Mesenchymal stem cell (in vitro differentiated cells and primary cell): ENCODE data around the gene CSNK1D.

Source experiments
- DNase-seq: peaks from one replicate; pipeline ENCODE4 v3.0.0-alpha.2; 2013
- H2AFZ ChIP-seq: one replicate; pipeline ENCODE4 v1.6.1; 2013; ENCODE audit warnings: low read depth, mild to moderate bottlenecking, control low read depth, inconsistent platforms, low read length, moderate library complexity
- H2AK5ac ChIP-seq: 2 replicates; pipeline ENCODE4 v1.6.1; 2013; ENCODE audit warnings: low read length, moderate library complexity, mild to moderate bottlenecking, inconsistent platforms; ENCODE audit not compliant: severe bottlenecking
- H2BK120ac ChIP-seq: one replicate; pipeline ENCODE4 v1.6.1; 2013; ENCODE audit warnings: low read depth, mild to moderate bottlenecking, inconsistent platforms, low read length, moderate library complexity
- H2BK12ac ChIP-seq, 2 experiments: one replicate each; pipeline ENCODE4 v1.6.1; 2013; ENCODE audit warnings: inconsistent platforms in 2 of 2, low read length in 2 of 2, mild to moderate bottlenecking in 2 of 2, moderate library complexity in 2 of 2, control low read depth in 1 of 2
- H2BK15ac ChIP-seq: one replicate; pipeline ENCODE4 v1.6.1; 2013; ENCODE audit warnings: mild to moderate bottlenecking, low read depth, inconsistent platforms; ENCODE audit not compliant: poor library complexity, severe bottlenecking
- H2BK5ac ChIP-seq: 2 replicates; pipeline ENCODE4 v1.6.1; 2013; ENCODE audit warnings: low read depth, mild to moderate bottlenecking, low read length, control low read depth, inconsistent platforms; ENCODE audit not compliant: poor library complexity, severe bottlenecking
- H3K14ac ChIP-seq, 2 experiments: one replicate each; pipeline ENCODE4 v1.6.1; 2013; ENCODE audit warnings: inconsistent platforms in 2 of 2, low read length in 2 of 2, control low read depth in 1 of 2, mild to moderate bottlenecking in 1 of 2, moderate library complexity in 1 of 2
- H3K18ac ChIP-seq, 2 experiments: one replicate each; pipeline ENCODE4 v1.6.1; 2013; ENCODE audit warnings: inconsistent platforms in 2 of 2, low read length in 2 of 2, control low read depth in 1 of 2, low read depth in 1 of 2, mild to moderate bottlenecking in 1 of 2
- H3K23ac ChIP-seq, 2 experiments: one replicate each; pipeline ENCODE4 v1.6.1; 2013; ENCODE audit warnings: inconsistent platforms in 2 of 2, low read length in 2 of 2, mild to moderate bottlenecking in 2 of 2, moderate library complexity in 2 of 2, control low read depth in 1 of 2
- H3K27ac ChIP-seq: 2 replicates; pipeline ENCODE4 v1.5.1; 2013; ENCODE audit warnings: mild to moderate bottlenecking, moderate library complexity, low read length, control low read depth, inconsistent platforms; ENCODE audit not compliant: poor library complexity, severe bottlenecking
- H3K27me3 ChIP-seq, 2 experiments: 2 replicates each; pipeline versions ENCODE4 v1.6.1 to v1.7.0; 2013; ENCODE audit warnings: low read length in 2 of 2, mild to moderate bottlenecking in 2 of 2, moderate library complexity in 2 of 2, control low read depth in 1 of 2, inconsistent platforms in 1 of 2; ENCODE audit not compliant: control insufficient read depth in 1 of 2, insufficient read depth in 1 of 2
- H3K36me3 ChIP-seq, 2 experiments: 2 replicates each; pipeline versions ENCODE4 v1.6.1 to v1.7.0; 2013; ENCODE audit warnings: low read length in 2 of 2, control low read depth in 1 of 2, inconsistent platforms in 1 of 2, low read depth in 1 of 2, mild to moderate bottlenecking in 1 of 2; ENCODE audit not compliant: insufficient read depth in 2 of 2, control insufficient read depth in 1 of 2
- H3K4ac ChIP-seq, 2 experiments: one replicate each; pipeline ENCODE4 v1.6.1; 2013; ENCODE audit warnings: inconsistent platforms in 2 of 2, low read length in 2 of 2, mild to moderate bottlenecking in 2 of 2, moderate library complexity in 2 of 2, control low read depth in 1 of 2, low read depth in 1 of 2
- H3K4me1 ChIP-seq: 2 replicates; pipeline ENCODE4 v1.6.1; 2013; ENCODE audit warnings: low read depth, low read length, control low read depth; ENCODE audit not compliant: control insufficient read depth, insufficient read depth
- H3K4me2 ChIP-seq: 2 replicates; pipeline ENCODE4 v1.6.1; 2013; ENCODE audit warnings: low read length, mild to moderate bottlenecking, inconsistent platforms; ENCODE audit not compliant: poor library complexity, severe bottlenecking
- H3K4me3 ChIP-seq, 2 experiments: 2 replicates each; pipeline versions ENCODE4 v1.5.1 to v1.7.0; 2013; ENCODE audit warnings: low read length in 2 of 2, mild to moderate bottlenecking in 2 of 2, control low read depth in 1 of 2, low read depth in 1 of 2; ENCODE audit not compliant: insufficient read depth in 1 of 2
- H3K79me1 ChIP-seq: replicated peaks from 2 replicates; pipeline ENCODE4 v1.6.1; 2013; ENCODE audit warnings: mild to moderate bottlenecking, control low read depth, low read length, inconsistent platforms; ENCODE audit not compliant: poor library complexity, severe bottlenecking
- H3K9ac ChIP-seq: 2 replicates; pipeline ENCODE4 v1.7.0; 2013; ENCODE audit warnings: mild to moderate bottlenecking, low read length, moderate library complexity
- H3K9me3 ChIP-seq: 2 replicates; pipeline ENCODE4 v1.7.0; 2013; ENCODE audit warnings: mild to moderate bottlenecking, low read length; ENCODE audit not compliant: control insufficient read depth
- H4K8ac ChIP-seq: one replicate; pipeline ENCODE4 v1.6.1; 2013; ENCODE audit warnings: inconsistent platforms, mild to moderate bottlenecking, low read length, moderate library complexity
- H4K91ac ChIP-seq: one replicate; pipeline ENCODE4 v1.6.1; 2013; ENCODE audit warnings: mild to moderate bottlenecking, low read length, inconsistent platforms
- WGBS: methylation state at CpG from one replicate; pipeline ENCODE4 v1.1.7; 2013; ENCODE audit warnings: mixed read lengths; 5-methylcytosine and 5-hydroxymethylcytosine counted together

Gene CSNK1D

GRCh38 chr17:82218349-82219075 is 55.0 kb downstream of the CSNK1D start:
- Histone ChIP-seq H2BK120ac (peak overlapping the region; percentile 97), H3K9me3 (no peaks in the 10 kb centered on the region), H3K27me3 (no peaks in the 10 kb centered on the region), H2BK5ac (peak overlapping the region; percentile 24), H2AK5ac (peak overlapping the region; percentile 95), H3K4me2 (no peak overlapping the region), H4K8ac (peak overlapping the region; percentile 92), H2BK15ac (peak overlapping the region; percentile 66), H3K4me3 (no peak overlapping the region), H2BK12ac (peak overlapping the region; percentile 95 to 100), H4K91ac (peak overlapping the region; percentile 91), H3K4ac (peak overlapping the region; percentile 69 to 100), H3K79me1 (peaks cover 8% of the 10 kb centered on the region), H2AFZ (no peak overlapping the region), H3K14ac (peak overlapping the region in 1 of 2 experiments; percentile 87), H3K9ac (no peak overlapping the region), H3K18ac (peak overlapping the region; percentile 90), H3K36me3 (peaks cover 0 to 2% of the 10 kb centered on the region in 2 experiments), H3K4me1 (peaks cover 52% of the 10 kb centered on the region), H3K23ac (no peak overlapping the region), H3K27ac (no peak overlapping the region)
- whole genome bisulfite sequencing = 95% methylated on average over 32 of the region's 32 CpGs
- no peak for DNase-seq

GRCh38 chr17:82217530-82218204 is 55.8 kb downstream of the CSNK1D start:
- H3K9ac ChIP-seq = peak overlapping the region; percentile 62
- H3K4ac ChIP-seq = peak overlapping the region; percentile 89 to 100
- peak overlapping the region; percentile 49 for H2BK5ac ChIP-seq
- peak overlapping the region in 1 of 2 experiments; percentile 98 for H3K14ac ChIP-seq
- peak overlapping the region; percentile 61 for H3K27ac ChIP-seq
- peak overlapping the region; percentile 97 to 100 for H3K18ac ChIP-seq
- H3K23ac ChIP-seq = peak overlapping the region; percentile 9 to 16
- peak overlapping the region; percentile 93 for H2AK5ac ChIP-seq
- peaks cover 0 to 2% of the 10 kb centered on the region in 2 experiments for H3K36me3 ChIP-seq
- peak overlapping the region; percentile 100 for H2BK15ac ChIP-seq
- peak overlapping the region; percentile 100 for H4K91ac ChIP-seq
- H2AFZ ChIP-seq = no peak overlapping the region
- H4K8ac ChIP-seq = peak overlapping the region; percentile 100
- H3K27me3 ChIP-seq = no peaks in the 10 kb centered on the region
- peak; percentile 94 for DNase-seq
- peak overlapping the region; percentile 4 for H3K4me2 ChIP-seq
- 15% methylated on average over 20 of the region's 21 CpGs for WGBS
- peak overlapping the region; percentile 99 to 100 for H2BK12ac ChIP-seq
- peaks cover 9% of the 10 kb centered on the region for H3K79me1 ChIP-seq
- H3K4me1 ChIP-seq = peaks cover 54% of the 10 kb centered on the region
- no peaks in the 10 kb centered on the region for H3K9me3 ChIP-seq
- H2BK120ac ChIP-seq = peak overlapping the region; percentile 100
- H3K4me3 ChIP-seq = peak overlapping the region in 1 of 2 experiments; percentile 13

- Histone ChIP-seq H3K36me3 (peaks cover 0 to 2% of the 10 kb centered on the region in 2 experiments), H3K79me1 (peaks cover 9% of the 10 kb centered on the region), H2BK12ac (peak overlapping the region; percentile 99 to 100), H2AK5ac (peak overlapping the region; percentile 93), H3K27ac (peak overlapping the region; percentile 61), H3K23ac (peak overlapping the region; percentile 9 to 16), H2AFZ (no peak overlapping the region), H3K14ac (peak overlapping the region in 1 of 2 experiments; percentile 46), H3K9me3 (no peaks in the 10 kb centered on the region), H3K4me2 (peak overlapping the region; percentile 4), H3K4me1 (peaks cover 54% of the 10 kb centered on the region), H3K27me3 (no peaks in the 10 kb centered on the region), H3K9ac (peak overlapping the region; percentile 62), H2BK15ac (peak overlapping the region; percentile 100), H4K91ac (peak overlapping the region; percentile 100), H2BK5ac (peak overlapping the region; percentile 49), H3K18ac (peak overlapping the region; percentile 97 to 100), H4K8ac (peak overlapping the region; percentile 100), H2BK120ac (peak overlapping the region; percentile 100), H3K4me3 (peak overlapping the region in 1 of 2 experiments; percentile 13), H3K4ac (peak overlapping the region; percentile 89 to 100)
- 15% methylated on average over 11 of the region's 12 CpGs for WGBS
- peak; percentile 76 for DNase-seq
Observed at GRCh38 chr17:82217120-82217529, 56.4 kb downstream of the CSNK1D start.
